Aortic smooth muscle cell (primary cell): Measurements from ENCODE around the gene PPP1R3G. TPM values are rescaled to one million over a fixed set of nuclear protein-coding genes. Genes with fewer than 3 reads are reported as not detected.

Experiments
- total RNA-seq: library from RNA; depleted of rRNA; stranded (reverse); fragments of >200 nt; gene quantifications from 2 replicates; pipeline ENCODE4 v1.2.3, GENCODE V29; 2014

Gene PPP1R3G
- 0.93 and 1.2 TPM in 2 replicates for total RNA-seq

GRCh38 chr6:5084781-5085647 lies at the start of gene PPP1R3G:
Gene PPP1R3G, plus strand, starts transcription at chr6:5085341. Its CDS starts 145 bp downstream, at chr6:5085486.

Other genes starting within 250 kb of the PPP1R3G start
- gene RPP40, start 81.3 kb upstream of the PPP1R3G start, total RNA-seq: 7.8 and 9.0 TPM in 2 replicates
- gene LYRM4, start 175.6 kb downstream of the PPP1R3G start, total RNA-seq: 21.8 and 21.9 TPM in 2 replicates
- 27.7 and 29.9 TPM in 2 replicates for gene FARS2, start 176.2 kb downstream of the PPP1R3G start, total RNA-seq